DND-41 (cell line): ENCODE measurements around the gene RILP.

Experiments used
- EZH2 ChIP-seq: IDR thresholded peaks from 3 replicates; pipeline ENCODE4 v1.6.1; 2012; ENCODE audit warnings: borderline replicate concordance, low read depth, mild to moderate bottlenecking, moderate library complexity, low read length, inconsistent platforms; ENCODE audit not compliant: severe bottlenecking
- TF ChIP-seq, protein P1 (sequence below): IDR thresholded peaks from 2 replicates; pipeline ENCODE4 v1.5.1; 2012; ENCODE audit warnings: borderline replicate concordance, low read length, moderate library complexity, mild to moderate bottlenecking; ENCODE audit not compliant: poor library complexity, severe bottlenecking; ENCODE audit errors: extremely low read depth

- TF ChIP-seq, protein P1, sequence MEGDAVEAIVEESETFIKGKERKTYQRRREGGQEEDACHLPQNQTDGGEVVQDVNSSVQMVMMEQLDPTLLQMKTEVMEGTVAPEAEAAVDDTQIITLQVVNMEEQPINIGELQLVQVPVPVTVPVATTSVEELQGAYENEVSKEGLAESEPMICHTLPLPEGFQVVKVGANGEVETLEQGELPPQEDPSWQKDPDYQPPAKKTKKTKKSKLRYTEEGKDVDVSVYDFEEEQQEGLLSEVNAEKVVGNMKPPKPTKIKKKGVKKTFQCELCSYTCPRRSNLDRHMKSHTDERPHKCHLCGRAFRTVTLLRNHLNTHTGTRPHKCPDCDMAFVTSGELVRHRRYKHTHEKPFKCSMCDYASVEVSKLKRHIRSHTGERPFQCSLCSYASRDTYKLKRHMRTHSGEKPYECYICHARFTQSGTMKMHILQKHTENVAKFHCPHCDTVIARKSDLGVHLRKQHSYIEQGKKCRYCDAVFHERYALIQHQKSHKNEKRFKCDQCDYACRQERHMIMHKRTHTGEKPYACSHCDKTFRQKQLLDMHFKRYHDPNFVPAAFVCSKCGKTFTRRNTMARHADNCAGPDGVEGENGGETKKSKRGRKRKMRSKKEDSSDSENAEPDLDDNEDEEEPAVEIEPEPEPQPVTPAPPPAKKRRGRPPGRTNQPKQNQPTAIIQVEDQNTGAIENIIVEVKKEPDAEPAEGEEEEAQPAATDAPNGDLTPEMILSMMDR = no peak
- no peak for TF ChIP-seq EZH2
Observed at GRCh38 chr17:1673041-1673785, 23.5 kb upstream of the RILP start.
